Measurements from ENCODE around the gene SLC29A2. TPM values are rescaled to one million over a fixed set of nuclear protein-coding genes. Genes with fewer than 3 reads are reported as not detected.
"Not testable (repeated sequence)": the region's sequence is repeated elsewhere in the genome, so short reads cannot be mapped to it uniquely, and the experiment has no call there.

Gene SLC29A2
- polyA plus RNA-seq, 3 donors, result 18.0 to 24.8 (median 22.0) TPM

- no peak for DNase-seq (ENCODE audit: extremely low read depth in 1 of 11, low read depth in 9 of 11, low spot score in 4 of 11)
Observed at GRCh38 chr11:66327171-66328030, 44.2 kb downstream of the SLC29A2 start.

- no peak for DNase-seq (ENCODE audit: extremely low read depth in 1 of 11, low read depth in 9 of 11, low spot score in 4 of 11)
Observed at GRCh38 chr11:66326261-66327111, 45.1 kb downstream of the SLC29A2 start.

- DNase-seq (ENCODE audit: extremely low read depth in 1 of 11, low read depth in 9 of 11, low spot score in 4 of 11), result no peak
Observed at GRCh38 chr11:66325263-66325671, 46.3 kb downstream of the SLC29A2 start.

- DNase-seq (ENCODE audit: extremely low read depth in 1 of 11, low read depth in 9 of 11, low spot score in 4 of 11), result no peak
Observed at GRCh38 chr11:66324664-66325063, 46.9 kb downstream of the SLC29A2 start.

- DNase-seq (ENCODE audit: extremely low read depth in 1 of 11, low read depth in 9 of 11, low spot score in 4 of 11), result no peak
Observed at GRCh38 chr11:66323684-66324083, 47.9 kb downstream of the SLC29A2 start.

- DNase-seq (ENCODE audit: extremely low read depth in 1 of 11, low read depth in 9 of 11, low spot score in 4 of 11), result no peak
Observed at GRCh38 chr11:66322732-66323427, 48.7 kb downstream of the SLC29A2 start.

- no peak for DNase-seq (ENCODE audit: extremely low read depth in 1 of 11, low read depth in 9 of 11, low spot score in 4 of 11)
Observed at GRCh38 chr11:66321606-66322005, 50.0 kb downstream of the SLC29A2 start.

- not testable (repeated sequence) for DNase-seq (ENCODE audit: extremely low read depth in 1 of 11, low read depth in 9 of 11, low spot score in 4 of 11)
Observed at GRCh38 chr11:66320748-66321147, 50.8 kb downstream of the SLC29A2 start.

GRCh38 chr11:66320289-66320688 lies 51.3 kb downstream of the SLC29A2 start:
- not testable (repeated sequence) for DNase-seq (ENCODE audit: extremely low read depth in 1 of 11, low read depth in 9 of 11, low spot score in 4 of 11)

GRCh38 chr11:66318600-66318970 lies 53.0 kb downstream of the SLC29A2 start:
- no peak for DNase-seq (ENCODE audit: extremely low read depth in 1 of 11, low read depth in 9 of 11, low spot score in 4 of 11)

GRCh38 chr11:66317723-66318599 lies 53.6 kb downstream of the SLC29A2 start:
- DNase-seq (ENCODE audit: extremely low read depth in 1 of 11, low read depth in 9 of 11, low spot score in 4 of 11), result peak in 1 of 11 donors; percentile 59

- no peak for DNase-seq (ENCODE audit: extremely low read depth in 1 of 11, low read depth in 9 of 11, low spot score in 4 of 11)
Observed at GRCh38 chr11:66317322-66317722, 54.2 kb downstream of the SLC29A2 start.

GRCh38 chr11:66316849-66317251 lies 54.7 kb downstream of the SLC29A2 start, which contains the start of gene CD248:
TSS of gene CD248 (minus strand) at chr11:66317044. CDS start at chr11:66317027, 17 bp downstream.
- peak in 6 of 11 donors; percentile 67 to 79 (median 76) for DNase-seq (ENCODE audit: extremely low read depth in 1 of 11, low read depth in 9 of 11, low spot score in 4 of 11)

- no peak for DNase-seq (ENCODE audit: extremely low read depth in 1 of 11, low read depth in 9 of 11, low spot score in 4 of 11)
Observed at GRCh38 chr11:66315921-66316811, 55.4 kb downstream of the SLC29A2 start.

- DNase-seq (ENCODE audit: extremely low read depth in 1 of 11, low read depth in 9 of 11, low spot score in 4 of 11), result no peak
Observed at GRCh38 chr11:66315498-66315885, 56.1 kb downstream of the SLC29A2 start.

GRCh38 chr11:66314561-66315497 lies 56.7 kb downstream of the SLC29A2 start:
- no peak for DNase-seq (ENCODE audit: extremely low read depth in 1 of 11, low read depth in 9 of 11, low spot score in 4 of 11)

GRCh38 chr11:66314186-66314501 lies 57.4 kb downstream of the SLC29A2 start:
- DNase-seq (ENCODE audit: extremely low read depth in 1 of 11, low read depth in 9 of 11, low spot score in 4 of 11), result no peak
